ENCODE data around the gene JPT2.

Gene JPT2

GRCh38 chr16:1677942-1678499 lies at the start of gene JPT2:
Gene JPT2, plus strand, starts transcription at chr16:1678279. Its CDS starts 34 bp downstream, at chr16:1678313.
- peak; percentile 93 to 94 for DNase-seq

- DNase-seq = no peak
These were observed 47.4 kb upstream of the JPT2 start for GRCh38 chr16:1630450-1631213.

GRCh38 chr16:1631230-1631629 lies 46.8 kb upstream of the JPT2 start:
- DNase-seq = no peak

GRCh38 chr16:1631931-1632637 lies 46.0 kb upstream of the JPT2 start:
- no peak for DNase-seq

GRCh38 chr16:1632638-1632970 lies 45.5 kb upstream of the JPT2 start:
- DNase-seq = no peak

- DNase-seq = no peak
These were observed 44.8 kb upstream of the JPT2 start for GRCh38 chr16:1633310-1633709.

- no peak for DNase-seq
These were observed 43.5 kb upstream of the JPT2 start for GRCh38 chr16:1634541-1634940.

GRCh38 chr16:1635070-1635469 lies 43.0 kb upstream of the JPT2 start:
- DNase-seq = no peak

- DNase-seq = no peak
These were observed 40.6 kb upstream of the JPT2 start for GRCh38 chr16:1637526-1637925.

- DNase-seq = no peak
These were observed 39.3 kb upstream of the JPT2 start for GRCh38 chr16:1638757-1639156.

- no peak for DNase-seq
These were observed 38.8 kb upstream of the JPT2 start for GRCh38 chr16:1639282-1639681.

GRCh38 chr16:1639860-1640259 lies 38.2 kb upstream of the JPT2 start:
- no peak for DNase-seq

GRCh38 chr16:1640261-1640941 lies 37.7 kb upstream of the JPT2 start:
- no peak for DNase-seq

- DNase-seq = no peak
These were observed 36.8 kb upstream of the JPT2 start for GRCh38 chr16:1641261-1641660.

- DNase-seq = no peak
These were observed 35.9 kb upstream of the JPT2 start for GRCh38 chr16:1642148-1642547.

- DNase-seq = no peak
These were observed 35.3 kb upstream of the JPT2 start for GRCh38 chr16:1642753-1643152.

- DNase-seq = no peak
These were observed 34.6 kb upstream of the JPT2 start for GRCh38 chr16:1643521-1643920.

GRCh38 chr16:1645914-1646525 lies 32.1 kb upstream of the JPT2 start:
- DNase-seq = peak; percentile 18 to 24

- DNase-seq = no peak
These were observed 30.2 kb upstream of the JPT2 start for GRCh38 chr16:1647856-1648255.

- no peak for DNase-seq
These were observed 27.9 kb upstream of the JPT2 start for GRCh38 chr16:1650131-1650530.

GRCh38 chr16:1651094-1651973 lies 26.7 kb upstream of the JPT2 start:
- no peak for DNase-seq

GRCh38 chr16:1651974-1652312 lies 26.1 kb upstream of the JPT2 start:
- no peak for DNase-seq

Data from CD4-positive, alpha-beta T cell treated with Interleukin-4 for 1 hour (primary cell).